ACC112 (cell line): ENCODE results near the gene PRDM16.

Source experiments
- H2AFZ ChIP-seq: fragments of 200-600 bp; sonication (generic); one replicate; pipeline ENCODE4 v1.6.0; 2017; ENCODE audit warnings: antibody characterized with exemption, low read length; ENCODE audit not compliant: unreplicated experiment
- H3K27ac ChIP-seq: fragments of 200-600 bp; sonication (generic); 2 replicates; pipeline ENCODE4 v1.5.1; 2014; ENCODE audit warnings: low read depth, mild to moderate bottlenecking, antibody characterized with exemption, low read length, moderate library complexity
- H3K27me3 ChIP-seq: fragments of 200-600 bp; sonication (generic); 2 replicates; pipeline ENCODE4 v1.6.1; 2014; ENCODE audit warnings: mild to moderate bottlenecking, antibody characterized with exemption, low read length, moderate library complexity, mixed read lengths; ENCODE audit not compliant: insufficient read depth
- H3K36me3 ChIP-seq: fragments of 200-600 bp; sonication (generic); 2 replicates; pipeline ENCODE4 v1.6.1; 2016; ENCODE audit warnings: mild to moderate bottlenecking, antibody characterized with exemption, low read length, moderate library complexity, mixed read lengths; ENCODE audit not compliant: insufficient read depth
- H3K4me1 ChIP-seq: fragments of 200-600 bp; sonication (generic); one replicate; pipeline ENCODE4 v1.6.1; 2016; ENCODE audit warnings: low read length, mixed read lengths; ENCODE audit not compliant: insufficient read depth, unreplicated experiment, control insufficient read depth
- H3K4me3 ChIP-seq: fragments of 200-600 bp; sonication (generic); 2 replicates; pipeline ENCODE4 v1.5.1; 2014; ENCODE audit warnings: mild to moderate bottlenecking, low read depth, low read length
- H3K79me2 ChIP-seq: fragments of 200-600 bp; sonication (generic); one replicate; pipeline ENCODE4 v1.6.0; 2016; ENCODE audit warnings: low read length; ENCODE audit not compliant: control insufficient read depth, unreplicated experiment, insufficient read depth

Gene PRDM16

DNA sequence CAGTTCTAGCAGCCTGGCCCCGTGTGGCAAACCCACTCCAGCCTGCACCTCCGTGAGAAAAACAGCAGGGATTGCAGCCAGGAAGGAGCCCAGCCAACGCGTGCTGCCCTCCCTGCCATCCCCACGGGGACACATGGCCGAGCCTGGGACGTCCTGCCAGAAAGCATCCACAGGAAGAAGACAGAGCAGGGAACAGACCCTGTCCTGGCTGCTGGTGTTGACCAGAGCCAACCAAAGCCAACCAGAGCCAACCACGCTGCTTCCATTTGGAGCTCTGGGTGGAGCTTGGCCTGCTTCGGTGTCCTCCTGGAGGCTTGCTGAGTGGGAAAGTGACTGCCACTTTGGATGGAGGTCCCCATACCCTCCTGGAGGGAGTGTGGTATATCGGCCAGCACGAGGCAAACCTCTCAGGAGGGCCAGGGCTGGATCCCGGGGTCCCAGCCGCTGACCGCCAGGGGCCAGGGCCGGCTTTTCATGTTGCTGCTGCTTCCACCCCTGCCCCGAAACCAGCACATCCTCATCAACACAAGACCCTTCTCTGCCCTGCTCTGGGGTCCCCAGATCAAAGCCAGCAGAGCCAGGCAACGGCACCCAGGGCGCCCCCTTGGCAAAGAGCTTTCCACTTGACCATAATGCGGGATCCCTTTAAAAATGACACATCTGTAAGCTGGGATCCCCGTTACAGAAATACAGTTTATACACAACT is 304.9 kb downstream of the PRDM16 start:
- Histone ChIP-seq H3K27me3 (no peaks in the 10 kb centered on the region), H3K4me3 (no peak overlapping the region), H2AFZ (no peak overlapping the region)

GRCh38 chr1:3375245-3375644 is 306.2 kb downstream of the PRDM16 start:
- H3K27ac ChIP-seq = no peak overlapping the region
- H3K27me3 ChIP-seq = no peaks in the 10 kb centered on the region
- no peaks in the 10 kb centered on the region for H3K79me2 ChIP-seq
- H3K36me3 ChIP-seq = no peaks in the 10 kb centered on the region
- H2AFZ ChIP-seq = no peak overlapping the region
- H3K4me1 ChIP-seq = peaks cover 16% of the 10 kb centered on the region
- H3K4me3 ChIP-seq = no peak overlapping the region

More for the DNA sequence above, 304.9 kb downstream of the PRDM16 start:
- Histone ChIP-seq H3K36me3 (no peaks in the 10 kb centered on the region), H3K27ac (no peak overlapping the region; the same call in 1 of the 2 replicates), H3K79me2 (no peaks in the 10 kb centered on the region), H3K4me1 (peaks cover 29% of the 10 kb centered on the region)

DNA sequence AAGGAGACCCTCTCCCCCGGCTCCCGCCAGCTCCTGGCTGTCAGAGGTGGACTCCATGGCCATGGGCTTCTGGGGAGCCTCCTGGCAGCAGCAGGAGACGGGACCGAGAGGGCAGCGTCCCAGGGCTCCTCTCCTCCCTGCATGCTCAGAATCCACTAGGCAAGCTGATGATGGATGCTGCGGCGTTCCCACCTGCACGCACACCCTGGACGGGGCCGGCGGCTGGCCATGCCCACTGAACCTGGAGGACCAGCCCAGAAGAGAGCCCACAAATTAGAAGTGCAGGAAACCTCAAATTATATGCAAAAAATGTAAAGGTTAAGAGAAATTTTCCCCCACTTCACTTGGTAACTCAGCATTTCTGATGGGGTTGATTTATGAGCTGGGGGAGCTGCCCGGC is 308.2 kb downstream of the PRDM16 start:
- no peaks in the 10 kb centered on the region for H3K79me2 ChIP-seq
- H3K27ac ChIP-seq = no peak overlapping the region
- H3K4me3 ChIP-seq = no peak overlapping the region
- H3K36me3 ChIP-seq = no peaks in the 10 kb centered on the region
- no peaks in the 10 kb centered on the region for H3K27me3 ChIP-seq
- H2AFZ ChIP-seq = no peak overlapping the region
- H3K4me1 ChIP-seq = peaks cover 13% of the 10 kb centered on the region

GRCh38 chr1:3377604-3378279 is 308.7 kb downstream of the PRDM16 start:
- Histone ChIP-seq H3K27me3 (no peaks in the 10 kb centered on the region), H3K4me1 (peaks cover 12% of the 10 kb centered on the region), H3K79me2 (no peaks in the 10 kb centered on the region)

DNA sequence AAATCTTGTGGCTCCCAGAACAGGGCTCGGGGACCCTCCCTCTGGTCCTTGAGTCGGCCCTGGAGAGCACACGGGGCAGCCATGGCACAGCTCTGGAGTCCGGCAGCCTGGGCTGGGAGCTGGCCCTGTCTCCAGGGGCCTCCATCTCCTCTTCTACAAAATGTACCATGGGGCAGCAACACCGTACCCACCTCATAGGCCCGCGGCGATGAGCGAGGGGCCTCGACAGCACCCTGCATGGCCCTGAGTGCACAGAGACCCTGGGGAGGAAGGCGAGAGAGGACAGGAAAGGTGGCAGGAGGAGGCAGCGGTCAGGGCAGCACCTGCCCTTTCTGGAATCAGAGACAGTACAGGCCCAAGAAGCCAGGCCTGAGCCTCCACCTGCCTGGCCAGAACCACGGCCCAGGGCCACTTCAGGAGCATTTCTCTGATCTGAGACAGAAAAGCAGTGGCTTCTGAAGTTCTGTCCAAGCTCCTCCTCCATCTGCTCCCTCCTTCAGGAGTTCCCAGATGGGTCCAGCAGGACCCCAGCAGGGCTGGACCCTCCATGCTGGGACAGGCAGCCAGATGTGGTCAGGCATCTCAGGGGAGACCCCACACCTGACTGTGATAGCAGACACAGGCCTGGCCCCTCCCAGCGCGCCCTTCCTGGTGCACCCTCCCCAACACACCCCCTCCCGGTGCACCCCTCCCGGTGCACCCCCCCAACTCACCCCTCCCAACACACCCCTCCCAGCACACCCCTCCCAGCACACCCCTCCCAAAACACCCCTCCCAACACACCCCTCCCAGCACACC is 309.6 kb downstream of the PRDM16 start:
- Histone ChIP-seq H3K4me1 (peaks cover 4% of the 10 kb centered on the region), H3K4me3 (no peak overlapping the region), H3K27ac (no peak overlapping the region), H3K27me3 (no peaks in the 10 kb centered on the region), H3K79me2 (no peaks in the 10 kb centered on the region), H3K36me3 (no peaks in the 10 kb centered on the region), H2AFZ (no peak overlapping the region)

More at GRCh38 chr1:3377604-3378279, 308.7 kb downstream of the PRDM16 start:
- Histone ChIP-seq H3K4me3 (no peak overlapping the region), H2AFZ (no peak overlapping the region), H3K27ac (no peak overlapping the region), H3K36me3 (no peaks in the 10 kb centered on the region)

DNA sequence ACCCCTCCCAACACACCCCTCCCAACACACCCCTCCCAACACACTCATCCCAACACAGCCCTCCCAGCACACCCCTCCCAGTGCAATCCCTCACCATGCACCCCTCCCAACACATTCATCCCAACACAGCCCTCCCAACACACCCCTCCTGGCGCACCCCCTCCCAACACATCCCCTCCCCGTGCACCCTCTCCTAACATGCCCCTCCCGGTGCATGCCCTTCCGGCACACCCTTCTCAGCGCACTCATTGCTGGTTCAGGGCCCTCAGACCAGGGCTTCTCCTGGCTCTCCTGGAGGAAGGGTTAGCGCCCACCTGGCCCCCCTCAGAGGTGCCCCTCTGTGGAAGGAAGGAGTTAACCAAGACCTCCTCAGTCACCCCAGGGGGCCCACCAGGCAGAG is 310.9 kb downstream of the PRDM16 start:
- H3K79me2 ChIP-seq = no peaks in the 10 kb centered on the region
- H3K27me3 ChIP-seq = no peaks in the 10 kb centered on the region
- H3K36me3 ChIP-seq = no peaks in the 10 kb centered on the region
- no peak overlapping the region for H3K4me3 ChIP-seq
- no peaks in the 10 kb centered on the region for H3K4me1 ChIP-seq
- H2AFZ ChIP-seq = no peak overlapping the region
- no peak overlapping the region for H3K27ac ChIP-seq

DNA sequence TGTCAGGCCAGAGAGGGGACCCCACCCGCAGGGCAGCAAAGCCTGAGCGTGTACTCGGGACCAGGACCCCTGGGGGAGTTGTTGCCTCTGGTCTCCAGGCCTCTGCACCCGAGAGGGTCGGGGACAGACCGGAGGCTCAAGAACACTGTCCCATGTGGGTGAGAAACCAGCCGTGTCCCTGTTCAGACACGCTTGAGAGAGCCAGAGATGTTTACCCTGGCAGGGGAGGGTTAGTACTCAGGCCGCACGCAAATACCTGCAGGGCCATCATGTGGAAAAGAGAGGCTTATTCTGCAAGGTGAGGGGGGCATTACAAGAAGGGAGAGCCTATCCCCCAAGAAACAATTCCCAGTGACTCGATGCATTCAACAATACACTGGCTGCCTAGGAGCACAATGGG is 311.5 kb downstream of the PRDM16 start:
- Histone ChIP-seq H3K4me1 (no peaks in the 10 kb centered on the region), H2AFZ (no peak overlapping the region), H3K79me2 (no peaks in the 10 kb centered on the region), H3K4me3 (no peak overlapping the region), H3K27ac (no peak overlapping the region), H3K36me3 (no peaks in the 10 kb centered on the region), H3K27me3 (no peaks in the 10 kb centered on the region)

DNA sequence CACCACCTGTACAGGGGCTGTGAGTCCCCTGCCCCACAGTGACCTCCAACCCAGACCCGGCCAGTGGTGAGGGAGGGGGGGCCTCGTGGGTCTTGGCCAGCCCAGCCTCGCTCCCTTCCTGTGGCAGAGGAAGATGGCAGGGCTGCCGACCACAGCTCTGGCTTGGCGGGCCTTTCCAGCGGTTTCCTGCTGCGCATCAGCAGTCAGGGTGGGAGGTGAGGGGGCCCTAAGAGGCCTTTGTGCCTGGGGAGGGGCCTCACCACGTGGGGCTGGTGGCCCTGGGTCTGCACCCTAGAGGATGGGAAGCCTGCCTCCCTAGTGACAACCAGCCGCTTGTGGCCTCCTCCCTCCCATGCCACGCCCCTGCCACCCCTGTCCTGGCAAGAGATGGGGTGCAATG is 312.9 kb downstream of the PRDM16 start:
- no peaks in the 10 kb centered on the region for H3K4me1 ChIP-seq
- no peak overlapping the region for H3K4me3 ChIP-seq
- no peaks in the 10 kb centered on the region for H3K36me3 ChIP-seq
- no peak overlapping the region for H2AFZ ChIP-seq
- no peaks in the 10 kb centered on the region for H3K79me2 ChIP-seq
- no peak overlapping the region for H3K27ac ChIP-seq
- H3K27me3 ChIP-seq = no peaks in the 10 kb centered on the region

DNA sequence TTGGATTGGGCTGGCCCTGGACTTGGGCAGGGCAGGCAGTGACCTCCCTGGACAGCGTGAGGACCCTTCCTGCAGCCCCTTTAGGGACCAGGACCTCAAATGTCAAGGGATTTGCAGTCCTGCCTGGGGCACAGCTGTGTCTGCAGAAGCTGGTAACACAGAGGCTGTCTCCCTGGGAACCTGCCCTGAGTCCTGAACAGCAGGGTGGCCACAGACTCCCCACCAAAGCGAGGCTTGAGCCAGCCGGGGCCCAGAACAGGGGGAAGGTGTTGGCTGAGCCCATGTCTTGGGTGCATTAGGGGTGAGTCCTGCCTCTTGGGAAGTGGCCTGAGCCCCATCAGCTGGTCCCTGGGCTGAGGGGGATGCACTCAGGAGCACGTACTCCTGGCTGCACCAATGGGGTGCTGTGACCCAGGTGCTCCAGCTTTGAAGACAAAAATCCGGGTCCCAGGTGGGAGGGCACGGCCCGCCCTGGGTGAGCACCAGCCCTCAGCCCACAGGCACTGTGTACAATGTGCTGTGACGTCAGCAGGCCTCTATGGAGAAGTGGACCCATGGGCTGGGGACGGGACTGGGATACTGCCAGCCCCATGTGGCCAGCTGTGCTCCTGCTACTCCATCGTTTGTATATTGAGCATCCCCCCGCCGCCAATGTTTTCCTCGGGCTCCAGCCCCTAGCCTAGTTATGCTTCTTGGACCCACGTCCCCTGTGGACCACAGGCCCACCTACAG is 313.5 kb downstream of the PRDM16 start:
- no peak overlapping the region for H3K27ac ChIP-seq
- H3K27me3 ChIP-seq = no peaks in the 10 kb centered on the region
- H3K4me1 ChIP-seq = no peaks in the 10 kb centered on the region
- H3K79me2 ChIP-seq = no peaks in the 10 kb centered on the region
- H2AFZ ChIP-seq = no peak overlapping the region
- H3K4me3 ChIP-seq = no peak overlapping the region
- H3K36me3 ChIP-seq = no peaks in the 10 kb centered on the region

DNA sequence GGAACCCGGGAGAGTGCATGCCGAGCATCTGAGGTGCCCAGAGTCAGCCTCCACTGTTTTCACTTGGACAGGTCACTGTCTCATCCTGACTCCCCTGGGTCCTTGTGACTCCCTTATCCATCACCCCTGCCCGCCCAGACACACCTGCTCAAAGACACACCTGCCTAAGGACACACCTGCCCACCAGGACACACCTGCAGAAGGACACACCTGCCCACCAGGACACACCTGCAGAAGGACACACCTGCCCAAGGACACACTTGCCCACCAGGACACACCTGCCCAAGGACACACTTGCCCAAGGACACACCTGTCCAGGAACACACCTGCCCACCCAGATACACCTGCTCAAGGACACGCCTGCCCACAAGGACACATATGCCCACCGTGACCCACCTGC is 314.7 kb downstream of the PRDM16 start:
- H3K4me3 ChIP-seq = no peak overlapping the region
- no peaks in the 10 kb centered on the region for H3K4me1 ChIP-seq
- H2AFZ ChIP-seq = no peak overlapping the region
- H3K27ac ChIP-seq = no peak overlapping the region
- no peaks in the 10 kb centered on the region for H3K36me3 ChIP-seq
- no peaks in the 10 kb centered on the region for H3K79me2 ChIP-seq
- H3K27me3 ChIP-seq = no peaks in the 10 kb centered on the region
